GM23338 (cell line): ENCODE data around the gene GPR176. TPM values are rescaled to one million over a fixed set of nuclear protein-coding genes. Genes with fewer than 3 reads are reported as not detected.

ENCODE experiments used
- ATAC-seq: fragments of 200-7000 bp; cut with Tn5 transposase; 3 replicates; pipeline ENCODE4 v1.9.1; 2020
- DNase-seq: peaks from one replicate; pipeline ENCODE4 v3.0.0-alpha.2; 2015; ENCODE audit warnings: low spot score
- H2AFZ ChIP-seq: fragments of 200-600 bp; sonication (generic); 2 replicates; pipeline ENCODE4 v1.8.0; 2016; ENCODE audit warnings: antibody characterized with exemption, mild to moderate bottlenecking, moderate library complexity
- H3F3A ChIP-seq: fragments of 200-600 bp; sonication (generic); replicated peaks from 2 replicates; pipeline ENCODE4 v1.8.0; 2017; ENCODE audit warnings: antibody characterized with exemption, mixed run types, low read depth
- H3K27ac ChIP-seq: fragments of 200-600 bp; sonication (generic); 2 replicates; pipeline ENCODE4 v1.6.1; 2016; ENCODE audit warnings: low read depth
- H3K27me3 ChIP-seq: fragments of 200-600 bp; sonication (generic); 2 replicates; pipeline ENCODE4 v1.8.0; 2016; ENCODE audit warnings: mild to moderate bottlenecking, mixed run types, moderate library complexity; ENCODE audit not compliant: insufficient read depth
- H3K36me3 ChIP-seq: fragments of 200-600 bp; sonication (generic); 2 replicates; pipeline ENCODE4 v1.8.0; 2016; ENCODE audit warnings: mild to moderate bottlenecking; ENCODE audit not compliant: insufficient read depth
- H3K4me1 ChIP-seq: fragments of 200-600 bp; sonication (generic); 2 replicates; pipeline ENCODE4 v1.8.0; 2016; ENCODE audit warnings: mild to moderate bottlenecking, moderate library complexity; ENCODE audit not compliant: insufficient read depth
- H3K4me2 ChIP-seq: fragments of 200-600 bp; sonication (generic); 2 replicates; pipeline ENCODE4 v1.7.1; 2017; ENCODE audit warnings: mixed run types
- H3K4me3 ChIP-seq: fragments of 200-600 bp; sonication (generic); 2 replicates; pipeline ENCODE4 v1.6.1; 2016; ENCODE audit warnings: mixed run types
- H3K79me2 ChIP-seq: fragments of 200-600 bp; sonication (generic); replicated peaks from 2 replicates; pipeline ENCODE4 v1.8.0; 2017; ENCODE audit warnings: mild to moderate bottlenecking; ENCODE audit not compliant: insufficient read depth
- H3K9me2 ChIP-seq: fragments of 200-600 bp; sonication (generic); 2 replicates; pipeline ENCODE4 v1.8.0; 2017; ENCODE audit not compliant: insufficient read depth
- H4K20me1 ChIP-seq: fragments of 200-600 bp; sonication (generic); replicated peaks from 2 replicates; pipeline ENCODE4 v1.8.0; 2017; ENCODE audit warnings: mild to moderate bottlenecking; ENCODE audit not compliant: insufficient read depth
- H3K27ac Mint-ChIP-seq: 2 replicates; pipeline ENCODE4 v1.8.0; 2020; ENCODE audit warnings: inconsistent platforms, mild to moderate bottlenecking, moderate library complexity, mixed read lengths
- H3K27me3 Mint-ChIP-seq: 3 replicates; pipeline ENCODE4 v1.8.0; 2022; ENCODE audit warnings: low read depth, mild to moderate bottlenecking, moderate library complexity, mixed read lengths, inconsistent platforms; ENCODE audit not compliant: insufficient read depth, poor library complexity
- H3K36me3 Mint-ChIP-seq: 3 replicates; pipeline ENCODE4 v1.8.0; 2021; ENCODE audit warnings: low read depth, mild to moderate bottlenecking, inconsistent platforms, moderate library complexity, mixed read lengths
- H3K4me1 Mint-ChIP-seq: 3 replicates; pipeline ENCODE4 v1.8.0; 2020; ENCODE audit warnings: mild to moderate bottlenecking, inconsistent platforms, mixed read lengths
- H3K4me3 Mint-ChIP-seq: 3 replicates; pipeline ENCODE4 v1.8.0; 2021; ENCODE audit warnings: moderate library complexity, mild to moderate bottlenecking, inconsistent platforms, mixed read lengths
- H3K9me3 Mint-ChIP-seq: 3 replicates; pipeline ENCODE4 v1.8.0; 2020; ENCODE audit warnings: moderate library complexity, mild to moderate bottlenecking, inconsistent platforms, mixed read lengths
- CTCF ChIP-seq, 2 experiments: fragments of 200-600 bp in 1 of 2; sonication (generic) in 1 of 2; conservative IDR thresholded peaks; 2 replicates each; pipeline versions ENCODE4 v1.5.1 to v1.6.1; 2016 to 2017; ENCODE audit warnings: antibody characterized with exemption in 2 of 2, low read depth in 2 of 2, mild to moderate bottlenecking in 2 of 2, moderate library complexity in 1 of 2
- EZH2 ChIP-seq: fragments of 200-600 bp; sonication (generic); IDR thresholded peaks from one replicate; pipeline ENCODE4 v1.8.0; 2017; ENCODE audit warnings: antibody characterized with exemption, mild to moderate bottlenecking, low read depth; ENCODE audit not compliant: unreplicated experiment
- EZH2phosphoT487 ChIP-seq: fragments of 200-600 bp; sonication (generic); IDR thresholded peaks from one replicate; pipeline ENCODE4 v1.8.1; 2018; ENCODE audit warnings: antibody characterized with exemption; ENCODE audit not compliant: unreplicated experiment
- JUNB ChIP-seq: IDR thresholded peaks from one replicate; pipeline ENCODE4 v1.6.1; 2016; ENCODE audit warnings: antibody characterized with exemption; ENCODE audit not compliant: unreplicated experiment
- ZNF462 ChIP-seq: fragments of 250-450 bp; sonication (Bioruptor Pico); IDR thresholded peaks from 2 replicates; pipeline ENCODE4 v1.5.0; 2020; ENCODE audit warnings: mild to moderate bottlenecking, moderate library complexity
- polyA plus RNA-seq: library from polyadenylated mRNA; unstranded; fragments of >200 nt; fragmentation: Nextera tagmentation; extraction: Ambion mirVana; gene quantifications from 2 replicates; pipeline ENCODE4 v1.2.1, GENCODE V29; 2016
- total RNA-seq: library from RNA; depleted of rRNA; stranded (reverse); fragments of >200 nt; shearing (Covaris generic); gene quantifications from 2 replicates; pipeline ENCODE4 v1.2.3, GENCODE V29; 2014

GPR176 gene
- total and polyA plus RNA-seq, 2 experiments from 2014 or later: 60.0 to 248 TPM

- H3K4me2 ChIP-seq: no peak overlapping the region
- Mint-ChIP-seq H3K36me3 (peaks cover 18% of the 10 kb centered on the region), H3K4me3 (no peak overlapping the region), H3K9me3 (no peaks in the 10 kb centered on the region; the same call in 1 of the 3 replicates), H3K27me3 (peaks cover 11% of the 10 kb centered on the region), H3K4me1 (peaks cover 42% of the 10 kb centered on the region), H3K27ac (peak overlapping the region; percentile 42; the same call in 1 of the 2 replicates)
- no peaks in the 10 kb centered on the region for H3K27me3 ChIP-seq
- no peak for ATAC-seq
- TF ChIP-seq EZH2phosphoT487: no peak
- TF ChIP-seq EZH2: no peak
- TF ChIP-seq ZNF462 (CRISPR knock-in tag): no peak
- TF ChIP-seq JUNB: no peak
- no peak for TF ChIP-seq CTCF (conservative IDR thresholded peaks at IDR 0.05; ENCODE audit: low read depth in 2 of 2)
- H3K79me2 ChIP-seq: peaks cover 31% of the 10 kb centered on the region
- 0 out of 2 replicates have a peak overlapping the region, but pooled peaks have one; percentile 30 for H2AFZ ChIP-seq
- H3K27ac ChIP-seq: no peak overlapping the region
- H3K9me2 ChIP-seq: no peaks in the 10 kb centered on the region
- H3K4me3 ChIP-seq: no peak overlapping the region
- H3K4me1 ChIP-seq: peaks cover 31% of the 10 kb centered on the region
- peak; percentile 32 for DNase-seq
- no peaks in the 10 kb centered on the region for H3F3A ChIP-seq
- H3K36me3 ChIP-seq: no peaks in the 10 kb centered on the region
- peaks cover 4% of the 10 kb centered on the region; the same call in 1 of the 2 replicates for H4K20me1 ChIP-seq
Measured at GRCh38 chr15:39922462-39923092, 2.5 kb upstream of the GPR176 start.
